PC-9 (cell line): ENCODE results near the gene CRYL1.

Experiments
- CTCF ChIP-seq: fragments of 200-600 bp; sonication (generic); conservative IDR thresholded peaks from 2 replicates; pipeline ENCODE4 v1.6.1; 2017; ENCODE audit warnings: mixed run types, antibody characterized with exemption, mild to moderate bottlenecking, moderate library complexity
- EZH2 ChIP-seq: fragments of 200-600 bp; sonication (generic); IDR thresholded peaks from 2 replicates; pipeline ENCODE4 v1.8.0; 2017; ENCODE audit warnings: antibody characterized with exemption, low read depth

- TF ChIP-seq CTCF = no peak
- no peak for TF ChIP-seq EZH2
Measured at GRCh38 chr13:20567881-20568528, 42.3 kb upstream of the CRYL1 start.
